ENCODE results near the gene UFM1.

DNA sequence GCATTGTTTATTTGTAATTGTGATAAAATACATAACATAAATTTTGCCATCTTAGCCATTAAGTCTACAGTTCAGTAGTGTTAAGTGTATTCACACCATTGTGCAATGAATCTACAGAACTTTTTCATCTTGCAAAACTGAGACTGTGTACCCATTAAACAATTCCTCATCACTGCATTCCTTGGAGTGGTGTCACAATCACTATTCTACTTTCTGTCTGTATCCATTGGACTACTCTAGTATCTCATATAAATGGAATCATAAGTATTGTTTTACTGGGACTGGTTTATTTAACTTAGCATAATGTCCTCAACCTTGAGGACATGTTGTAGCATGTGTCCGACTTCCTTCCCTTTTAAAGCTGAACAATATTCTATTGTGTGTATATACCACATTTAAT lies 36.8 kb downstream of the UFM1 start:
- TF ChIP-seq, protein P1, sequence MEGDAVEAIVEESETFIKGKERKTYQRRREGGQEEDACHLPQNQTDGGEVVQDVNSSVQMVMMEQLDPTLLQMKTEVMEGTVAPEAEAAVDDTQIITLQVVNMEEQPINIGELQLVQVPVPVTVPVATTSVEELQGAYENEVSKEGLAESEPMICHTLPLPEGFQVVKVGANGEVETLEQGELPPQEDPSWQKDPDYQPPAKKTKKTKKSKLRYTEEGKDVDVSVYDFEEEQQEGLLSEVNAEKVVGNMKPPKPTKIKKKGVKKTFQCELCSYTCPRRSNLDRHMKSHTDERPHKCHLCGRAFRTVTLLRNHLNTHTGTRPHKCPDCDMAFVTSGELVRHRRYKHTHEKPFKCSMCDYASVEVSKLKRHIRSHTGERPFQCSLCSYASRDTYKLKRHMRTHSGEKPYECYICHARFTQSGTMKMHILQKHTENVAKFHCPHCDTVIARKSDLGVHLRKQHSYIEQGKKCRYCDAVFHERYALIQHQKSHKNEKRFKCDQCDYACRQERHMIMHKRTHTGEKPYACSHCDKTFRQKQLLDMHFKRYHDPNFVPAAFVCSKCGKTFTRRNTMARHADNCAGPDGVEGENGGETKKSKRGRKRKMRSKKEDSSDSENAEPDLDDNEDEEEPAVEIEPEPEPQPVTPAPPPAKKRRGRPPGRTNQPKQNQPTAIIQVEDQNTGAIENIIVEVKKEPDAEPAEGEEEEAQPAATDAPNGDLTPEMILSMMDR (IDR thresholded peaks at IDR 0.05; ENCODE audit: low read length), result no peak
- TF ChIP-seq EZH2 (IDR thresholded peaks at IDR 0.05; ENCODE audit: borderline replicate concordance, low read length), result no peak

All from OCI-LY1 (cell line).